Measurements from ENCODE around the gene SLC45A2.

DNA sequence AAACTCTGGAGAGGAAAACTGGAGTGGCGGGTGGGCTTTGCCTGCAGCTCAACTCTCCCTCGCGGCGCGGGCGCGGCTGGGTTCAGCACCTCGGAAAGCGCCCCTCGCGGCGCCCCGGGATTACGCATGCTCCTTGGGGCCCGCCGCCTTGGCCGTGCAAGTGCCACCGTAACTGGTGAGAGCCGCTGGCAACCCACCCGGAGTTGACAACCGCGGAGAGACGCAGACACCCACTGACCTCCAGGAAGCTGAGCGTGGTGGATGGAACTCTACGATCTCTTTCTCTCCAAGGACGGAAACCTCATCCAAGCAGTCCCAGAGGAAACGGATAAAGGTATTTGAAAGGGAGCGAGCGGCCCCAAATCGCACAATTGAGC is 48.5 kb downstream of the SLC45A2 start:
- TF ChIP-seq CTCF (IDR thresholded peaks at IDR 0.05) (peak in 1 of 3 donors; percentile 50), POLR2A (IDR thresholded peaks at IDR 0.05) (no peak), POLR2AphosphoS5 (IDR thresholded peaks at IDR 0.05) (no peak)

All from breast epithelium (tissue), 3 donors.